Measurements from ENCODE around the gene HDAC9.

The HDAC9 gene

GRCh38 chr7:18495412-18496340, at the start of gene HDAC9:
HDAC9 (plus strand) TSS chr7:18495749; CDS start chr7:18496303, 554 bp downstream.
- peak; percentile 84 for DNase-seq (ENCODE audit: low spot score)

- DNase-seq (ENCODE audit: low spot score), result no peak
These were observed 49.5 kb upstream of the HDAC9 start for GRCh38 chr7:18445916-18446520.

DNA sequence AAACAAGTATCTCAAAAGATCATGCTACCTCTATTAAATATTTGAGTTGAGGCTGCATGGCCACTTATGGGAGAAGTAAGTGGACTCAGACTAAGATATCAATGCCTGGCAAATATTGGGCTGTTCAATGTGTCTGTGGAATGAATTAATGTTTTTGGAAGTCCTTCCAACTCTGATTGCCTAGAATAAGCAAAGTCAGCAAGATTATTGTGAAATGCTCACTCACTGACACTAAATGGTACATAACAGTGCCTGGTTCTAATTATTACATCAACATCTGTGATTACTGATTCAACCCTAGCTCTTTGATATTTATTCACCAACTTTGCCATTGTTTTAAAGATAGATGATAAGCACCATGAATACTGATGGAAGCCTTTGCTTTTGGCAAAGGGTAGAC, 45.5 kb upstream of the HDAC9 start:
- no peak for DNase-seq (ENCODE audit: low spot score)

- DNase-seq (ENCODE audit: low spot score), result no peak
These were observed 39.9 kb upstream of the HDAC9 start for GRCh38 chr7:18455606-18456005.

- no peak for DNase-seq (ENCODE audit: low spot score)
These were observed 37.7 kb upstream of the HDAC9 start for GRCh38 chr7:18457832-18458231.

DNA sequence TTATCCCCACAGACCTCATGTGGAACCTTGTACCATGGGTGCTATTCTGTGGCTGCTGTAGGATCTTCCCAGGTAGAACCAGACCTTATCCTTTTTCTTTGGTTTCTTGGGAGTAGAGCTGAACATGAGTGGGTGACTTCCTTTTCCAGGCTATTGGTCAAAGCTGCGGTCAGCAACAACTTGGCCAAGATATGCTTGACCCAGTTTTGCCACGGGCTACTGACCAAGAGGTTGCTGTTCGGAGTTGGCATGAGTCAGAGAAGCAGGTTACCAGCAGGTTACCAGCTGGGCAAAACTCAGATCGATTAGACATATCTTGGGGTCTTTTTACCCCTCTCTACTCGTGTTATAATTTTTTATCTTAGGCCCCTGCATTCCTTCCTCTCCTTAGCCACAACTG, 36.7 kb upstream of the HDAC9 start:
- DNase-seq (ENCODE audit: low spot score), result no peak

- DNase-seq (ENCODE audit: low spot score), result no peak
These were observed 35.9 kb upstream of the HDAC9 start for GRCh38 chr7:18459484-18460245.

DNA sequence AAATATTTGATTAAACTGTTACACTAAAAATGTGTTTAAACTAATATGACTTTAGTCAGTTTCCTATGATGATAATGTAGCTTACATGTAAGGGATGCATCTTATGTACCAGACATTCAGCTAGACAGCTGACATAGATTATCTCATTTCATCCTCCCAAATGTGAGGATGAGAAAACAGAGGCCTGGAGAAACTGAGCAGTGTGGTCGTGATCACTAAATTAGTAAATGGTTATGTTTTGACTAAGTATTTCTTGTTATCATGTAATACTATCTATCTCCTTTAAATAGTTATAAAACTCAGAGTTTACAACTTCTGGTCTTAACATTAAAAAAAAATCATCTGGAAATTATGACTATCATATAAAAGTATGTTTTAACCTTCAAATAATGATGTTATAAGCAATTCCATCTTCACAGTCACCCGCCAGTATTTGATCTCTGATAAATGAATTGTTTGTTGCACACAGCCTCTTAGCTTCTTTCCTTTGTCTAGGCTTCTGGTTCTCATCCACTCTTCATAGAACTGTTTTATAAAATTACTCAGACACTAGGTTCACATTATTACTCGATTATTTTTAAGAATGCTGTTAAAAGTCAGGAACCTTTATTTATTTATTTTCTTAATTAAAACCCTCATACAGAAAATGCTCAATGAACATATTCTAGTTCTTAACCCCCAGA, 33.6 kb upstream of the HDAC9 start:
- no peak for DNase-seq (ENCODE audit: low spot score)

GRCh38 chr7:18464830-18465229, 30.7 kb upstream of the HDAC9 start:
- no peak for DNase-seq (ENCODE audit: low spot score)

GRCh38 chr7:18467011-18467410, 28.5 kb upstream of the HDAC9 start:
- DNase-seq (ENCODE audit: low spot score), result no peak

GRCh38 chr7:18468795-18469194, 26.8 kb upstream of the HDAC9 start:
- DNase-seq (ENCODE audit: low spot score), result no peak

GRCh38 chr7:18469316-18469715, 26.2 kb upstream of the HDAC9 start:
- DNase-seq (ENCODE audit: low spot score), result no peak

DNA sequence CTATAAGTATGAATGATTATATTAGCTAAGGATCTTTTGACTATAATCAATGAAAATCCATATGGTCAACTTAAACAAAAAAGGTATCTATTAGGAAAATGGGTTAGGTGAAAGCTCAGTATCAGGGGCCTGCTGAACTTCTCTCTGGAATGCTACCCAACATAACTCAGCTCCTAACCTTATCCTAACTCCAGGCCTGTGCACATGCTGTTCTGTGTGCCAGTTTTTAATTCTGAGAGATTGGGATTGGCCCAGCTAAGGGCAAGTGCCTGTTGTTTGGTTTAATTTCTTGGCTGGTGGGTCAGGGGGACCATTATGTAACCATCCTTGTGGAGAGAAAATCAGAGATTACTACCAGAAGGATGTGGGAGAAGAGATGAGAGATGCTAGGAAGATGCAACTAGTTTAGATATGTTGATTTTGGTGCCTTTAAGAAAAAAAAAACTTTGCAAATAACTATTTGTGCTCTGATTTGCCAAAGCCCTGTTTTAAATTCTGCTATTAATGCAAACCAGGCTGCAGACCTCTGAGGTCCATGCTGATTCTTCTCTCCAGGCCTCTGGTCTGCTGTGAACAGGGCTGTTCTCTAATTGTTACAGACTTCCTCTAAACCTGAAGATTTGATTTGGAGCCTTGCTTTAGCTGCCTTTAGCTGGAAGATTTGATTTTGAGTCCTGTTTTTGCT, 23.9 kb upstream of the HDAC9 start:
- no peak for DNase-seq (ENCODE audit: low spot score)

GRCh38 chr7:18472161-18472483, 23.4 kb upstream of the HDAC9 start:
- no peak for DNase-seq (ENCODE audit: low spot score)

GRCh38 chr7:18473119-18473518, 22.4 kb upstream of the HDAC9 start:
- no peak for DNase-seq (ENCODE audit: low spot score)

- no peak for DNase-seq (ENCODE audit: low spot score)
These were observed 20.6 kb upstream of the HDAC9 start for GRCh38 chr7:18474944-18475343.

- peak; percentile 71 for DNase-seq (ENCODE audit: low spot score)
These were observed 20.1 kb upstream of the HDAC9 start for GRCh38 chr7:18475488-18475887.

DNA sequence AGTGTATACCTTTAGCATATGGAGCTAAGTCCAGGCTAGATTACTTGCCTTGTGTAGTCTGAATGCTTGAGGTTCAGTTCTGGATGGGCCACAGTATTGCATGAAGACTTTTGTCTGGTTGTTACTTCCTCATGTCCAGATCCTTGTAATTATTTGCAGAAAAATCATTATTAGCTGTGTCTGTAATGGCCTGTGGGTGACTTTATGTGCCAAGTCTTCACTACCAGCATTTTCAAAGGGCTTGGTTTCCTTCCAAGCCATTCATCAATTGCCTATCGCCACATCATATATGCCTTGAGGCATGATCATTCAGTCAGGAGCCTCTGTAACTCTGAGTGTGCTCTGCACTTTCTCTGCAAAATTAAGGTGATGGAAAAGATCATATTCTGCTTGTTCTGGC, 13.8 kb upstream of the HDAC9 start:
- no peak for DNase-seq (ENCODE audit: low spot score)

- DNase-seq (ENCODE audit: low spot score), result no peak
These were observed 7.5 kb upstream of the HDAC9 start for GRCh38 chr7:18488049-18488448.

- DNase-seq (ENCODE audit: low spot score), result no peak
These were observed 5.9 kb upstream of the HDAC9 start for GRCh38 chr7:18489624-18490023.

DNA sequence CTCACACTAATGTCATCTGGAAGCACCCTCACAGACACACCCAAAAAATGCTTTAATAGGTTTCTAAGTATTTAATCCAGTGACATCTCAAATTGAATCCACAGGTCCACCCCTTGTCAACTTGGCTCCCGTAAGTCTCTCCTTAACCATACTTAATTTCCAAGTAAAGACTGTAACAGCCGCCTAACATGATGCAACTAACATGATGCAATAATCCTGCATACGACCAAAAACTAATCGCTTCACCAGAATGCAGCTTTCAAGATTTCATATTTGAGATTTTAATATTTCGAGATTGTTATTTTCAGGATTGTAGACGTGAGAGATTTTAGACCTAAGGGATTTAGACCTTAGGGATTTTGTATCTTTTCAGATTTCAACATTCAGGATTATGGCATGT, 3.7 kb upstream of the HDAC9 start:
- no peak for DNase-seq (ENCODE audit: low spot score)

GRCh38 chr7:18494406-18494805, 1.1 kb upstream of the HDAC9 start:
- DNase-seq (ENCODE audit: low spot score), result no peak

All from putamen (tissue), 1 donor.